Measurements from ENCODE around the gene COL7A1.

Gene COL7A1

GRCh38 chr3:48595075-48595525 is at the start of gene COL7A1:
Gene COL7A1 (minus strand): TSS chr3:48595329. CDS start chr3:48595159, 170 bp downstream.
- DNase-seq (ENCODE audit: low read depth, low spot score) = no peak
- in situ Hi-C loops (cut with HindIII; ENCODE audit: low sequenced_read_pairs) = no loop called here
- no peak for TF ChIP-seq CTCF (IDR thresholded peaks at IDR 0.05; ENCODE audit: low read depth, low read length)
- H3K4me3 ChIP-seq (ENCODE audit: low read depth, low read length) = peak within 1 kb of the TSS; percentile 48

- DNase-seq (ENCODE audit: low read depth, low spot score) = no peak
- TF ChIP-seq CTCF (IDR thresholded peaks at IDR 0.05; ENCODE audit: low read depth, low read length) = no peak
- in situ Hi-C loops (cut with HindIII; ENCODE audit: low sequenced_read_pairs) = no loop called here
- H3K4me3 ChIP-seq (ENCODE audit: low read depth, low read length) = no peak overlapping the region
These were observed 47.5 kb upstream of the COL7A1 start for GRCh38 chr3:48642605-48643004.

GRCh38 chr3:48641396-48641795 is 46.3 kb upstream of the COL7A1 start:
- H3K4me3 ChIP-seq (ENCODE audit: low read depth, low read length) = no peak overlapping the region
- in situ Hi-C loops (cut with HindIII; ENCODE audit: low sequenced_read_pairs) = no loop called here
- no peak for DNase-seq (ENCODE audit: low read depth, low spot score)
- no peak for TF ChIP-seq CTCF (IDR thresholded peaks at IDR 0.05; ENCODE audit: low read depth, low read length)

- in situ Hi-C loops (cut with HindIII; ENCODE audit: low sequenced_read_pairs) = no loop called here
- no peak for TF ChIP-seq CTCF (IDR thresholded peaks at IDR 0.05; ENCODE audit: low read depth, low read length)
- no peak overlapping the region for H3K4me3 ChIP-seq (ENCODE audit: low read depth, low read length)
These were observed 44.9 kb upstream of the COL7A1 start for GRCh38 chr3:48639944-48640606.

GRCh38 chr3:48637305-48637704 is 42.2 kb upstream of the COL7A1 start:
- TF ChIP-seq CTCF (IDR thresholded peaks at IDR 0.05; ENCODE audit: low read depth, low read length) = no peak
- H3K4me3 ChIP-seq (ENCODE audit: low read depth, low read length) = no peak overlapping the region
- no peak for DNase-seq (ENCODE audit: low read depth, low spot score)
- in situ Hi-C loops (cut with HindIII; ENCODE audit: low sequenced_read_pairs) = no loop called here

More at GRCh38 chr3:48639944-48640606, 44.9 kb upstream of the COL7A1 start:
- DNase-seq (ENCODE audit: low read depth, low spot score) = no peak

- in situ Hi-C loops (cut with HindIII; ENCODE audit: low sequenced_read_pairs) = no loop called here
- DNase-seq (ENCODE audit: low read depth, low spot score) = no peak
- TF ChIP-seq CTCF (IDR thresholded peaks at IDR 0.05; ENCODE audit: low read depth, low read length) = no peak
- H3K4me3 ChIP-seq (ENCODE audit: low read depth, low read length) = peak overlapping the region; percentile 81
These were observed 41.1 kb upstream of the COL7A1 start for GRCh38 chr3:48636149-48636655.
